H1 (cell line): ENCODE data around the gene ITGA6. TPM values are rescaled to one million over a fixed set of nuclear protein-coding genes. Genes with fewer than 3 reads are reported as not detected.

Experiments used
- CTCF ChIA-PET: fragments of 300-600 bp; sonication (Branson Sonifier 250); formaldehyde crosslinking; loops from one replicate; lab custom pipeline; 2021; ENCODE audit not compliant: partially characterized antibody; lab: Charles Lee
- POLR2A ChIA-PET: fragments of 300-600 bp; sonication (Branson Sonifier 250); formaldehyde crosslinking; loops from one replicate; lab custom pipeline; 2021; ENCODE audit warnings: inconsistent platforms; ENCODE audit not compliant: partially characterized antibody; lab: Charles Lee
- DNase-seq, 2 experiments: peaks; one replicate each; pipeline versions ENCODE4 v3.0.0 to v3.0.0-alpha.2; 2010 to 2022; ENCODE audit warnings: low spot score in 2 of 2, low read depth in 1 of 2, mixed read lengths in 1 of 2
- FAIRE-seq: peaks from 2 replicates; lab custom pipeline; 2011; peaks lifted over from hg19 to GRCh38; lab: Jason Lieb, UNC
- H2AFZ ChIP-seq: 2 replicates; pipeline ENCODE4 v1.8.1; 2012; ENCODE audit warnings: low read length, inconsistent platforms
- H2AK5ac ChIP-seq: 2 replicates; pipeline ENCODE4 v1.6.1; 2013; ENCODE audit warnings: low read depth, low read length
- H2BK120ac ChIP-seq: replicated peaks from 2 replicates; pipeline ENCODE3; 2013; ENCODE audit warnings: low read depth, low read length, inconsistent platforms
- H2BK12ac ChIP-seq: 2 replicates; pipeline ENCODE4 v1.6.1; 2013; ENCODE audit warnings: low read depth, low read length
- H2BK15ac ChIP-seq: 2 replicates; pipeline ENCODE4 v1.6.1; 2013; ENCODE audit warnings: low read length
- H2BK20ac ChIP-seq: 2 replicates; pipeline ENCODE4 v1.6.1; 2013; ENCODE audit warnings: low read length
- H2BK5ac ChIP-seq: 2 replicates; pipeline ENCODE4 v1.6.1; 2013; ENCODE audit warnings: low read depth, low read length
- H3K14ac ChIP-seq: 2 replicates; pipeline ENCODE4 v1.6.1; 2013; ENCODE audit warnings: inconsistent platforms; ENCODE audit not compliant: insufficient read length
- H3K18ac ChIP-seq: 2 replicates; pipeline ENCODE4 v1.6.1; 2013; ENCODE audit warnings: low read length; ENCODE audit errors: extremely low read depth
- H3K23ac ChIP-seq: 2 replicates; pipeline ENCODE4 v1.6.1; 2013; ENCODE audit warnings: inconsistent platforms; ENCODE audit not compliant: insufficient read length
- H3K23me2 ChIP-seq: 2 replicates; pipeline ENCODE4 v1.6.1; 2013; ENCODE audit warnings: low read depth, low read length
- H3K27ac ChIP-seq: 2 replicates; pipeline ENCODE4 v1.6.1; 2011; ENCODE audit warnings: low read depth, low read length, inconsistent platforms
- H3K27me3 ChIP-seq, 4 experiments: replicated peaks in 1 of 4; 1 replicate in 1 of 4; 2 replicates in 3 of 4; pipeline versions ENCODE4 v1.6.1 to v1.8.1; 2011 to 2013; ENCODE audit warnings: low read length in 3 of 4, mild to moderate bottlenecking in 3 of 4, inconsistent platforms in 2 of 4, mixed read lengths in 2 of 4, moderate library complexity in 1 of 4; ENCODE audit not compliant: control insufficient read depth in 3 of 4, insufficient read depth in 3 of 4; ENCODE audit errors: extremely low read depth in 1 of 4
- H3K36me3 ChIP-seq, 4 experiments: 2 replicates each; pipeline versions ENCODE4 v1.6.1 to v1.8.1; 2011 to 2013; ENCODE audit warnings: mild to moderate bottlenecking in 4 of 4, low read length in 3 of 4, moderate library complexity in 2 of 4, control low read depth in 1 of 4, inconsistent platforms in 1 of 4; ENCODE audit not compliant: insufficient read depth in 4 of 4, control insufficient read depth in 2 of 4
- H3K4ac ChIP-seq: replicated peaks from 2 replicates; pipeline ENCODE3; 2013; ENCODE audit warnings: low read length, low read depth, mixed read lengths, inconsistent platforms; ENCODE audit not compliant: insufficient read length
- H3K4me1 ChIP-seq, 4 experiments: replicated peaks in 1 of 4; 1 replicate in 1 of 4; 2 replicates in 3 of 4; pipeline versions ENCODE4 v1.6.1 to v1.8.1; 2011 to 2013; ENCODE audit warnings: low read length in 3 of 4, inconsistent platforms in 2 of 4, mixed read lengths in 1 of 4; ENCODE audit not compliant: insufficient read depth in 4 of 4, control insufficient read depth in 3 of 4
- H3K4me2 ChIP-seq, 2 experiments: 2 replicates each; pipeline versions ENCODE4 v1.6.1 to v1.8.1; 2011 to 2013; ENCODE audit warnings: low read depth in 2 of 2, low read length in 2 of 2, control low read depth in 1 of 2, inconsistent platforms in 1 of 2, mild to moderate bottlenecking in 1 of 2; ENCODE audit not compliant: insufficient read depth in 1 of 2
- H3K4me3 ChIP-seq, 4 experiments: fragments of 200-600, 300-600 bp in 1 of 4; sonication (generic), shearing (Covaris generic), sonication (Bioruptor Twin) in 1 of 4; 2 replicates each; pipeline versions ENCODE4 v1.5.1 to v1.8.1; 2011 to 2016; ENCODE audit warnings: low read length in 4 of 4, low read depth in 3 of 4, control low read depth in 2 of 4, inconsistent platforms in 2 of 4, mild to moderate bottlenecking in 2 of 4, mixed read lengths in 1 of 4, moderate library complexity in 1 of 4; ENCODE audit not compliant: insufficient read depth in 2 of 4; ENCODE audit errors: extremely low read depth in 1 of 4
- H3K56ac ChIP-seq: replicated peaks from 2 replicates; pipeline ENCODE3; 2013; ENCODE audit warnings: low read depth, mild to moderate bottlenecking, mixed read lengths, low read length, inconsistent platforms; ENCODE audit not compliant: insufficient read length
- H3K79me1 ChIP-seq: 2 replicates; pipeline ENCODE4 v1.6.1; 2013; ENCODE audit warnings: low read depth, low read length, control low read depth
- H3K79me2 ChIP-seq, 2 experiments: 2 replicates each; pipeline versions ENCODE4 v1.6.1 to v1.8.1; 2012 to 2013; ENCODE audit warnings: low read length in 2 of 2, mild to moderate bottlenecking in 2 of 2, inconsistent platforms in 1 of 2; ENCODE audit not compliant: insufficient read depth in 2 of 2, control insufficient read depth in 1 of 2
- H3K9ac ChIP-seq, 4 experiments: replicated peaks in 1 of 4; 1 replicate in 1 of 4; 2 replicates in 3 of 4; pipeline versions ENCODE4 v1.6.1 to v1.8.1; 2011 to 2013; ENCODE audit warnings: low read depth in 3 of 4, low read length in 3 of 4, control low read depth in 2 of 4, mild to moderate bottlenecking in 2 of 4, moderate library complexity in 2 of 4, inconsistent platforms in 1 of 4; ENCODE audit errors: extremely low read depth in 1 of 4
- H3K9me3 ChIP-seq, 2 experiments: 2 replicates each; pipeline versions ENCODE4 v1.6.1 to v1.8.1; 2012 to 2013; ENCODE audit warnings: mild to moderate bottlenecking in 2 of 2, moderate library complexity in 2 of 2, control low read depth in 1 of 2, inconsistent platforms in 1 of 2, low read depth in 1 of 2, low read length in 1 of 2, mixed read lengths in 1 of 2; ENCODE audit not compliant: insufficient read depth in 2 of 2
- H4K20me1 ChIP-seq, 2 experiments: replicated peaks in 1 of 2; 2 replicates each; pipeline versions ENCODE3 to v1.8.1; 2011 to 2013; ENCODE audit warnings: inconsistent platforms in 2 of 2, low read length in 2 of 2, mild to moderate bottlenecking in 1 of 2; ENCODE audit not compliant: insufficient read depth in 2 of 2, control insufficient read depth in 1 of 2
- H4K5ac ChIP-seq: 2 replicates; pipeline ENCODE4 v1.6.1; 2013; ENCODE audit warnings: low read length, low read depth, mixed read lengths, inconsistent platforms; ENCODE audit not compliant: insufficient read length
- H4K8ac ChIP-seq: 2 replicates; pipeline ENCODE4 v1.8.0; 2013; ENCODE audit warnings: mild to moderate bottlenecking, moderate library complexity, low read length, inconsistent platforms; ENCODE audit not compliant: insufficient read depth; ENCODE audit errors: extremely low read depth
- H4K91ac ChIP-seq: replicated peaks from 2 replicates; pipeline ENCODE3; 2013; ENCODE audit warnings: low read length, mixed read lengths, inconsistent platforms; ENCODE audit not compliant: insufficient read length
- BACH1 ChIP-seq: IDR thresholded peaks from 2 replicates; pipeline ENCODE4 v1.6.1; 2012; ENCODE audit warnings: low read length, improper control_type of control experiment
- WGBS, 2 experiments: shearing (Covaris generic) in 1 of 2; methylation state at CpG; one replicate each; pipeline versions ENCODE4 v1.1.6 to v1.1.7; 2013 to 2015; ENCODE audit warnings: low lambda C conversion rate in 2 of 2, mixed read lengths in 2 of 2, inconsistent platforms in 1 of 2, low coverage in 1 of 2, missing lambda C conversion rate in 1 of 2; ENCODE audit not compliant: insufficient replicate concordance in 2 of 2, insufficient coverage in 1 of 2, insufficient read length in 1 of 2; ENCODE audit errors: extremely low coverage in 1 of 2, missing lambda C conversion rate in 1 of 2; 5-methylcytosine and 5-hydroxymethylcytosine counted together
- polyA plus RNA-seq, 7 experiments: library from polyadenylated mRNA; depleted of rRNA in 3 of 7; stranded (reverse) in 5 of 7; unstranded in 2 of 7; fragments of >200 nt in 5 of 7; fragments of 200-250 nt in 2 of 7; gene quantifications; 1 replicate in 5 of 7; 2 replicates in 1 of 7; 4 replicates in 1 of 7; pipeline versions ENCODE4 v1.2.1 to v1.2.3, GENCODE V29; 2011 to 2013; ENCODE audit warnings: missing spikeins in 2 of 7, mixed read lengths in 2 of 7
- total RNA-seq: library from RNA; stranded (reverse); fragmentation: NEBNext Ultra II Directional; extraction: Animal tissue kit (Norgen Biotek cat#: 25700); gene quantifications from 2 replicates; pipeline ENCODE4 v1.2.1, GENCODE V29; 2021

ITGA6 gene
- total and polyA plus RNA-seq, 2 of the 8 experiments (the other 6 are each of a cell fraction or from before 2014, with no cell fraction given): 26.9 to 118 TPM

GRCh38 chr2:172408143-172408766 is 19.1 kb upstream of the ITGA6 start:
- H3K36me3 ChIP-seq: no peaks in the 10 kb centered on the region
- no peaks in the 10 kb centered on the region for H3K79me1 ChIP-seq
- TF ChIP-seq BACH1: no peak
- 85% methylated on average over 4 of the region's 4 CpGs; no CpG with 5 or more reads in 1 of the 2 experiments for WGBS, 2 experiments
- H4K20me1 ChIP-seq: no peaks in the 10 kb centered on the region
- no peak overlapping the region for H3K9ac ChIP-seq
- no peak overlapping the region for H3K14ac ChIP-seq
- H3K4me1 ChIP-seq: no peaks in the 10 kb centered on the region
- peak overlapping the region; percentile 73; the same call in 1 of the 2 replicates for H2BK15ac ChIP-seq
- H4K8ac ChIP-seq: no peak overlapping the region
- H2BK120ac ChIP-seq: no peak overlapping the region
- 0 out of 2 replicates have a peak overlapping the region, but pooled peaks have one; percentile 2 for H2BK12ac ChIP-seq
- no peak overlapping the region for H2AK5ac ChIP-seq
- H2BK20ac ChIP-seq: no peak overlapping the region
- no peak overlapping the region for H3K4me3 ChIP-seq
- no peak overlapping the region for H3K4me2 ChIP-seq
- DNase-seq (no peak), FAIRE-seq (no peak)
- H4K91ac ChIP-seq: no peak overlapping the region
- no peak overlapping the region for H3K18ac ChIP-seq
- H4K5ac ChIP-seq: no peak overlapping the region
- peak overlapping the region; percentile 30 for H2AFZ ChIP-seq
- no peaks in the 10 kb centered on the region for H3K9me3 ChIP-seq
- H3K23me2 ChIP-seq: no peaks in the 10 kb centered on the region
- H3K56ac ChIP-seq: no peak overlapping the region
- no peaks in the 10 kb centered on the region for H3K79me2 ChIP-seq
- ChIA-PET POLR2A (interaction anchor here (0.8 kb wide), 1 partner anchor 95 kb away, joined by 3 read pairs; no protein-coding TSS in a partner anchor), CTCF (interaction anchor here (0.6 to 1.8 kb wide), 4 partner anchors 8 to 28 kb away, joined by 3 to 18 read pairs (median 4); no protein-coding TSS in a partner anchor)
- H2BK5ac ChIP-seq: no peak overlapping the region
- H3K27ac ChIP-seq: no peak overlapping the region
- H3K27me3 ChIP-seq: no peaks in the 10 kb centered on the region
- H3K23ac ChIP-seq: no peak overlapping the region
- no peak overlapping the region for H3K4ac ChIP-seq
